Measurements from ENCODE around the gene PAX7.

- TF ChIP-seq YY1 (IDR thresholded peaks at IDR 0.05; ENCODE audit: insufficient read depth, insufficient read length) (no peak), SUZ12 (IDR thresholded peaks at IDR 0.05; ENCODE audit: extremely low read depth, insufficient read depth, insufficient read length) (no peak)
These were observed 101.1 kb downstream of the PAX7 start for GRCh38 chr1:18731591-18732235.
